Measurements from ENCODE around the gene MRPL10. TPM values are rescaled to one million over a fixed set of nuclear protein-coding genes. Genes with fewer than 3 reads are reported as not detected.

Gene MRPL10
- total and polyA plus RNA-seq, 2 of the 8 experiments (the other 6 are each of a cell fraction or from before 2014, with no cell fraction given): 85.3 to 214 TPM

DNA sequence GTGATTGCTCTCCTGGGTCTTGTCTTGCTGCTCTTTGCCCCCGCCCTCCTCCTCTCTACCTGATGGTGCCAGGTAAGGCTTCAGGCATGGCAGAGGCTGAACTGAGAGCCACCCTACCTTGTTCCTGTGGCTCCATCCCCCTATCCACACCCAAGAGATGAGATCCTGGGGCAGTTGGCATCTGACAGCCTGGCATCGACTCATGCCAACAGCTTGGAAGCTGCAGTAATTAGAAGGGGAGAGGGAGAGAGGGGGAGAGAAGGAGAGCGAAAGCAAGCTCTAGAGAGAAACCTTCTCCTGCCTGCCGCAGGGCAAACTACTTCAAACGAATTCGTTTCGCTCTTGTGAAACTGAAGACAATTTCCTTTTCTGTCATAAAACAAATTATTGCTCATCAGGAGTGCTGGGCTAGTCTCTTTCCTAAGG, 33.5 kb upstream of the MRPL10 start (continued):
- no peak for TF ChIP-seq RAD21 (IDR thresholded peaks at IDR 0.05 in 1 of 2, conservative IDR thresholded peaks at IDR 0.05 in 1 of 2; ENCODE audit: low read depth in 2 of 2, low read length in 2 of 2)
- no peak for TF ChIP-seq SIN3A (conservative IDR thresholded peaks at IDR 0.05 in 1 of 2, IDR thresholded peaks at IDR 0.05 in 1 of 2; ENCODE audit: low read depth in 1 of 2, low read length in 2 of 2)
- no peak for TF ChIP-seq POU5F1 (IDR thresholded peaks at IDR 0.05; ENCODE audit: low read depth, low read length)
- TF ChIP-seq, protein P1, sequence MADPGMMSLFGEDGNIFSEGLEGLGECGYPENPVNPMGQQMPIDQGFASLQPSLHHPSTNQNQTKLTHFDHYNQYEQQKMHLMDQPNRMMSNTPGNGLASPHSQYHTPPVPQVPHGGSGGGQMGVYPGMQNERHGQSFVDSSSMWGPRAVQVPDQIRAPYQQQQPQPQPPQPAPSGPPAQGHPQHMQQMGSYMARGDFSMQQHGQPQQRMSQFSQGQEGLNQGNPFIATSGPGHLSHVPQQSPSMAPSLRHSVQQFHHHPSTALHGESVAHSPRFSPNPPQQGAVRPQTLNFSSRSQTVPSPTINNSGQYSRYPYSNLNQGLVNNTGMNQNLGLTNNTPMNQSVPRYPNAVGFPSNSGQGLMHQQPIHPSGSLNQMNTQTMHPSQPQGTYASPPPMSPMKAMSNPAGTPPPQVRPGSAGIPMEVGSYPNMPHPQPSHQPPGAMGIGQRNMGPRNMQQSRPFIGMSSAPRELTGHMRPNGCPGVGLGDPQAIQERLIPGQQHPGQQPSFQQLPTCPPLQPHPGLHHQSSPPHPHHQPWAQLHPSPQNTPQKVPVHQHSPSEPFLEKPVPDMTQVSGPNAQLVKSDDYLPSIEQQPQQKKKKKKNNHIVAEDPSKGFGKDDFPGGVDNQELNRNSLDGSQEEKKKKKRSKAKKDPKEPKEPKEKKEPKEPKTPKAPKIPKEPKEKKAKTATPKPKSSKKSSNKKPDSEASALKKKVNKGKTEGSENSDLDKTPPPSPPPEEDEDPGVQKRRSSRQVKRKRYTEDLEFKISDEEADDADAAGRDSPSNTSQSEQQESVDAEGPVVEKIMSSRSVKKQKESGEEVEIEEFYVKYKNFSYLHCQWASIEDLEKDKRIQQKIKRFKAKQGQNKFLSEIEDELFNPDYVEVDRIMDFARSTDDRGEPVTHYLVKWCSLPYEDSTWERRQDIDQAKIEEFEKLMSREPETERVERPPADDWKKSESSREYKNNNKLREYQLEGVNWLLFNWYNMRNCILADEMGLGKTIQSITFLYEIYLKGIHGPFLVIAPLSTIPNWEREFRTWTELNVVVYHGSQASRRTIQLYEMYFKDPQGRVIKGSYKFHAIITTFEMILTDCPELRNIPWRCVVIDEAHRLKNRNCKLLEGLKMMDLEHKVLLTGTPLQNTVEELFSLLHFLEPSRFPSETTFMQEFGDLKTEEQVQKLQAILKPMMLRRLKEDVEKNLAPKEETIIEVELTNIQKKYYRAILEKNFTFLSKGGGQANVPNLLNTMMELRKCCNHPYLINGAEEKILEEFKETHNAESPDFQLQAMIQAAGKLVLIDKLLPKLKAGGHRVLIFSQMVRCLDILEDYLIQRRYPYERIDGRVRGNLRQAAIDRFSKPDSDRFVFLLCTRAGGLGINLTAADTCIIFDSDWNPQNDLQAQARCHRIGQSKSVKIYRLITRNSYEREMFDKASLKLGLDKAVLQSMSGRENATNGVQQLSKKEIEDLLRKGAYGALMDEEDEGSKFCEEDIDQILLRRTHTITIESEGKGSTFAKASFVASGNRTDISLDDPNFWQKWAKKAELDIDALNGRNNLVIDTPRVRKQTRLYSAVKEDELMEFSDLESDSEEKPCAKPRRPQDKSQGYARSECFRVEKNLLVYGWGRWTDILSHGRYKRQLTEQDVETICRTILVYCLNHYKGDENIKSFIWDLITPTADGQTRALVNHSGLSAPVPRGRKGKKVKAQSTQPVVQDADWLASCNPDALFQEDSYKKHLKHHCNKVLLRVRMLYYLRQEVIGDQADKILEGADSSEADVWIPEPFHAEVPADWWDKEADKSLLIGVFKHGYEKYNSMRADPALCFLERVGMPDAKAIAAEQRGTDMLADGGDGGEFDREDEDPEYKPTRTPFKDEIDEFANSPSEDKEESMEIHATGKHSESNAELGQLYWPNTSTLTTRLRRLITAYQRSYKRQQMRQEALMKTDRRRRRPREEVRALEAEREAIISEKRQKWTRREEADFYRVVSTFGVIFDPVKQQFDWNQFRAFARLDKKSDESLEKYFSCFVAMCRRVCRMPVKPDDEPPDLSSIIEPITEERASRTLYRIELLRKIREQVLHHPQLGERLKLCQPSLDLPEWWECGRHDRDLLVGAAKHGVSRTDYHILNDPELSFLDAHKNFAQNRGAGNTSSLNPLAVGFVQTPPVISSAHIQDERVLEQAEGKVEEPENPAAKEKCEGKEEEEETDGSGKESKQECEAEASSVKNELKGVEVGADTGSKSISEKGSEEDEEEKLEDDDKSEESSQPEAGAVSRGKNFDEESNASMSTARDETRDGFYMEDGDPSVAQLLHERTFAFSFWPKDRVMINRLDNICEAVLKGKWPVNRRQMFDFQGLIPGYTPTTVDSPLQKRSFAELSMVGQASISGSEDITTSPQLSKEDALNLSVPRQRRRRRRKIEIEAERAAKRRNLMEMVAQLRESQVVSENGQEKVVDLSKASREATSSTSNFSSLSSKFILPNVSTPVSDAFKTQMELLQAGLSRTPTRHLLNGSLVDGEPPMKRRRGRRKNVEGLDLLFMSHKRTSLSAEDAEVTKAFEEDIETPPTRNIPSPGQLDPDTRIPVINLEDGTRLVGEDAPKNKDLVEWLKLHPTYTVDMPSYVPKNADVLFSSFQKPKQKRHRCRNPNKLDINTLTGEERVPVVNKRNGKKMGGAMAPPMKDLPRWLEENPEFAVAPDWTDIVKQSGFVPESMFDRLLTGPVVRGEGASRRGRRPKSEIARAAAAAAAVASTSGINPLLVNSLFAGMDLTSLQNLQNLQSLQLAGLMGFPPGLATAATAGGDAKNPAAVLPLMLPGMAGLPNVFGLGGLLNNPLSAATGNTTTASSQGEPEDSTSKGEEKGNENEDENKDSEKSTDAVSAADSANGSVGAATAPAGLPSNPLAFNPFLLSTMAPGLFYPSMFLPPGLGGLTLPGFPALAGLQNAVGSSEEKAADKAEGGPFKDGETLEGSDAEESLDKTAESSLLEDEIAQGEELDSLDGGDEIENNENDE (IDR thresholded peaks at IDR 0.05; ENCODE audit: insufficient replicate concordance, low read length): no peak
- no peak for TF ChIP-seq ZNF274 (IDR thresholded peaks at IDR 0.05; ENCODE audit: borderline replicate concordance, extremely low read depth, low read length)
- TF ChIP-seq, protein P2, sequence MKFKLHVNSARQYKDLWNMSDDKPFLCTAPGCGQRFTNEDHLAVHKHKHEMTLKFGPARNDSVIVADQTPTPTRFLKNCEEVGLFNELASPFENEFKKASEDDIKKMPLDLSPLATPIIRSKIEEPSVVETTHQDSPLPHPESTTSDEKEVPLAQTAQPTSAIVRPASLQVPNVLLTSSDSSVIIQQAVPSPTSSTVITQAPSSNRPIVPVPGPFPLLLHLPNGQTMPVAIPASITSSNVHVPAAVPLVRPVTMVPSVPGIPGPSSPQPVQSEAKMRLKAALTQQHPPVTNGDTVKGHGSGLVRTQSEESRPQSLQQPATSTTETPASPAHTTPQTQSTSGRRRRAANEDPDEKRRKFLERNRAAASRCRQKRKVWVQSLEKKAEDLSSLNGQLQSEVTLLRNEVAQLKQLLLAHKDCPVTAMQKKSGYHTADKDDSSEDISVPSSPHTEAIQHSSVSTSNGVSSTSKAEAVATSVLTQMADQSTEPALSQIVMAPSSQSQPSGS (IDR thresholded peaks at IDR 0.05; ENCODE audit: low read length): no peak
- no peak for TF ChIP-seq SUZ12 (IDR thresholded peaks at IDR 0.05; ENCODE audit: low read length)
- TF ChIP-seq CTBP2 (IDR thresholded peaks at IDR 0.05; ENCODE audit: borderline replicate concordance, insufficient read depth, insufficient read length, low read length): no peak

Data from H1 (cell line).